ENCODE results near the gene COPS2. TPM values are rescaled to one million over a fixed set of nuclear protein-coding genes. Genes with fewer than 3 reads are reported as not detected.
"Not testable (repeated sequence)": the region's sequence is repeated elsewhere in the genome, so short reads cannot be mapped to it uniquely, and the experiment has no call there.

The COPS2 gene
- total RNA-seq (2014; rRNA removed; shearing (Covaris generic)), result 85.8 and 103 TPM in 2 replicates

- H3K27me3 ChIP-seq, result no peaks in the 10 kb centered on the region
- peaks cover 5% of the 10 kb centered on the region for H3K4me1 ChIP-seq
- peak; percentile 94 to 97 for DNase-seq
- H3K4me3 ChIP-seq, result peak within 1 kb of the TSS; percentile 90
- H3K27ac ChIP-seq, result peak within 1 kb of the TSS; percentile 79
- peaks cover 9% of the 10 kb centered on the region for H3K36me3 ChIP-seq
- H3K9me3 ChIP-seq (replicated peaks), result no peaks in the 10 kb centered on the region
Measured at GRCh38 chr15:49155110-49155833, at the start of gene COPS2. TSS of gene COPS2 (minus strand) at chr15:49155599. CDS start at chr15:49155578, 21 bp downstream.

- no peaks in the 10 kb centered on the region for H3K27me3 ChIP-seq
Measured at GRCh38 chr15:49200347-49200746, 44.9 kb upstream of the COPS2 start.

GRCh38 chr15:49199666-49200065, 44.3 kb upstream of the COPS2 start:
- Histone ChIP-seq H3K4me1 (no peaks in the 10 kb centered on the region), H3K27ac (no peak overlapping the region), H3K4me3 (no peak overlapping the region), H3K27me3 (no peaks in the 10 kb centered on the region), H3K9me3 (replicated peaks) (no peaks in the 10 kb centered on the region), H3K36me3 (no peaks in the 10 kb centered on the region)
- DNase-seq, result no peak

More at GRCh38 chr15:49200347-49200746, 44.9 kb upstream of the COPS2 start:
- H3K9me3 ChIP-seq (replicated peaks), result no peaks in the 10 kb centered on the region
- H3K36me3 ChIP-seq, result no peaks in the 10 kb centered on the region
- H3K4me3 ChIP-seq, result no peak overlapping the region
- no peak for DNase-seq
- no peak overlapping the region for H3K27ac ChIP-seq
- no peaks in the 10 kb centered on the region for H3K4me1 ChIP-seq

GRCh38 chr15:49196856-49197255, 41.5 kb upstream of the COPS2 start:
- no peak overlapping the region for H3K27ac ChIP-seq
- H3K27me3 ChIP-seq, result no peaks in the 10 kb centered on the region
- no peaks in the 10 kb centered on the region for H3K36me3 ChIP-seq
- H3K9me3 ChIP-seq (replicated peaks), result no peaks in the 10 kb centered on the region
- no peaks in the 10 kb centered on the region for H3K4me1 ChIP-seq
- H3K4me3 ChIP-seq, result no peak overlapping the region
- no peak for DNase-seq

- Histone ChIP-seq H3K9me3 (replicated peaks) (no peaks in the 10 kb centered on the region), H3K4me1 (no peaks in the 10 kb centered on the region), H3K36me3 (no peaks in the 10 kb centered on the region), H3K4me3 (no peak overlapping the region), H3K27ac (no peak overlapping the region), H3K27me3 (no peaks in the 10 kb centered on the region)
- no peak for DNase-seq
Measured at GRCh38 chr15:49191892-49192291, 36.5 kb upstream of the COPS2 start.

- Histone ChIP-seq H3K4me3 (no peak overlapping the region), H3K27me3 (no peaks in the 10 kb centered on the region), H3K9me3 (replicated peaks) (no peaks in the 10 kb centered on the region), H3K27ac (no peak overlapping the region), H3K36me3 (no peaks in the 10 kb centered on the region), H3K4me1 (no peaks in the 10 kb centered on the region)
- DNase-seq, result no peak
Measured at GRCh38 chr15:49190586-49190985, 35.2 kb upstream of the COPS2 start.

- H3K36me3 ChIP-seq, result no peaks in the 10 kb centered on the region
- H3K9me3 ChIP-seq (replicated peaks), result no peaks in the 10 kb centered on the region
Measured at GRCh38 chr15:49189631-49190030, 34.2 kb upstream of the COPS2 start.

GRCh38 chr15:49188933-49189332, 33.5 kb upstream of the COPS2 start:
- H3K4me1 ChIP-seq, result no peaks in the 10 kb centered on the region
- H3K9me3 ChIP-seq (replicated peaks), result no peaks in the 10 kb centered on the region
- no peak overlapping the region for H3K4me3 ChIP-seq
- no peak for DNase-seq
- H3K27ac ChIP-seq, result no peak overlapping the region
- no peaks in the 10 kb centered on the region for H3K27me3 ChIP-seq
- no peaks in the 10 kb centered on the region for H3K36me3 ChIP-seq

More at GRCh38 chr15:49189631-49190030, 34.2 kb upstream of the COPS2 start:
- Histone ChIP-seq H3K27ac (no peak overlapping the region), H3K4me1 (no peaks in the 10 kb centered on the region), H3K4me3 (no peak overlapping the region), H3K27me3 (no peaks in the 10 kb centered on the region)
- no peak for DNase-seq

- H3K4me3 ChIP-seq, result no peak overlapping the region
- H3K9me3 ChIP-seq (replicated peaks), result no peaks in the 10 kb centered on the region
- no peaks in the 10 kb centered on the region for H3K27me3 ChIP-seq
- no peak for DNase-seq
- H3K4me1 ChIP-seq, result no peaks in the 10 kb centered on the region
- H3K36me3 ChIP-seq, result no peaks in the 10 kb centered on the region
- H3K27ac ChIP-seq, result no peak overlapping the region
Measured at GRCh38 chr15:49187549-49188245, 32.3 kb upstream of the COPS2 start.

GRCh38 chr15:49185473-49185872, 30.1 kb upstream of the COPS2 start:
- Histone ChIP-seq H3K4me3 (no peak overlapping the region), H3K27ac (no peak overlapping the region), H3K9me3 (replicated peaks) (no peaks in the 10 kb centered on the region), H3K4me1 (no peaks in the 10 kb centered on the region), H3K36me3 (no peaks in the 10 kb centered on the region), H3K27me3 (no peaks in the 10 kb centered on the region)
- no peak for DNase-seq

GRCh38 chr15:49183741-49184140, 28.3 kb upstream of the COPS2 start:
- not testable (repeated sequence) for H3K27ac ChIP-seq, DNase-seq

GRCh38 chr15:49182128-49182527, 26.7 kb upstream of the COPS2 start:
- Histone ChIP-seq H3K36me3 (no peaks in the 10 kb centered on the region), H3K27ac (no peak overlapping the region), H3K9me3 (replicated peaks) (no peaks in the 10 kb centered on the region), H3K27me3 (no peaks in the 10 kb centered on the region), H3K4me1 (no peaks in the 10 kb centered on the region), H3K4me3 (no peak overlapping the region)
- no peak for DNase-seq

More at GRCh38 chr15:49183741-49184140, 28.3 kb upstream of the COPS2 start:
- not testable (repeated sequence) for H3K4me3 ChIP-seq; H3K36me3 ChIP-seq; H3K27me3 ChIP-seq; H3K9me3 ChIP-seq (replicated peaks); H3K4me1 ChIP-seq

GRCh38 chr15:49179433-49180190, 24.2 kb upstream of the COPS2 start:
- H3K4me3 ChIP-seq, result no peak overlapping the region
- no peak for DNase-seq
- H3K27ac ChIP-seq, result no peak overlapping the region
- no peaks in the 10 kb centered on the region for H3K27me3 ChIP-seq
- H3K4me1 ChIP-seq, result no peaks in the 10 kb centered on the region; the same call in 1 of the 2 replicates
- H3K36me3 ChIP-seq, result no peaks in the 10 kb centered on the region
- no peaks in the 10 kb centered on the region for H3K9me3 ChIP-seq (replicated peaks)

- DNase-seq, result no peak
Measured at GRCh38 chr15:49178497-49178896, 23.1 kb upstream of the COPS2 start.

More at GRCh38 chr15:49178497-49178896, 23.1 kb upstream of the COPS2 start:
- H3K4me3 ChIP-seq, result no peak overlapping the region
- H3K27ac ChIP-seq, result no peak overlapping the region
- H3K27me3 ChIP-seq, result no peaks in the 10 kb centered on the region
- H3K36me3 ChIP-seq, result no peaks in the 10 kb centered on the region
- H3K4me1 ChIP-seq, result no peaks in the 10 kb centered on the region; the same call in 1 of the 2 replicates
- H3K9me3 ChIP-seq (replicated peaks), result no peaks in the 10 kb centered on the region
